ENCODE data around the gene CCDC121. TPM values are rescaled to one million over a fixed set of nuclear protein-coding genes. Genes with fewer than 3 reads are reported as not detected.

The CCDC121 gene
- total and polyA plus RNA-seq, 2 of the 4 experiments (the other 2 are of a cell fraction), result 0.65 to 2.0 TPM

- Histone ChIP-seq H3K27ac (ENCODE audit: insufficient read depth, low read length) (no peak overlapping the region), H3K79me1 (ENCODE audit: low read depth in 1 of 2, low read length in 2 of 2) (peaks cover 3 to 4% of the 10 kb centered on the region in 2 experiments; a peak in 2 of 4 replicates), H2AK9ac (replicated peaks; ENCODE audit: low read depth, low read length, poor library complexity) (no peak overlapping the region), H3K56ac (ENCODE audit: extremely low read depth, insufficient read depth, low read length) (no peak overlapping the region), H2BK120ac (ENCODE audit: low read depth, low read length) (no peak overlapping the region), H3K36me3 (ENCODE audit: control insufficient read depth, insufficient read depth, low read length) (peaks cover 30% of the 10 kb centered on the region), H3K4me3 (ENCODE audit: insufficient read depth, low read depth, low read length) (no peak overlapping the region), H4K91ac (ENCODE audit: insufficient read depth, low read depth, low read length) (no peak overlapping the region), H4K5ac (ENCODE audit: low read depth, low read length) (no peak overlapping the region), H2BK15ac (ENCODE audit: low read depth, low read length) (no peak overlapping the region), H3K9me3 (ENCODE audit: control insufficient read depth, insufficient read depth, low read length) (no peaks in the 10 kb centered on the region), H4K20me1 (ENCODE audit: insufficient read depth, low read length) (peaks cover 2% of the 10 kb centered on the region), H3K23ac (ENCODE audit: low read depth, low read length) (no peak overlapping the region), H2AFZ (replicated peaks; ENCODE audit: low read length, poor library complexity) (no peak overlapping the region), H3K27me3 (ENCODE audit: control insufficient read depth, insufficient read depth, low read length) (no peaks in the 10 kb centered on the region), H3K4me2 (ENCODE audit: low read depth, low read length) (no peak overlapping the region), H3K4ac (ENCODE audit: low read depth, low read length) (no peak overlapping the region), H2AK5ac (ENCODE audit: low read depth, low read length) (no peak overlapping the region), H3K14ac (replicated peaks; ENCODE audit: low read depth, low read length) (no peak overlapping the region), H2BK5ac (ENCODE audit: low read depth, low read length, poor library complexity, severe bottlenecking) (no peak overlapping the region), H4K8ac (ENCODE audit: low read depth in 2 of 2, low read length in 2 of 2) (no peak overlapping the region), H3K9ac (ENCODE audit: low read depth, low read length) (no peak overlapping the region), H3K9me1 (ENCODE audit: insufficient read depth, low read length) (0 out of 2 replicates have a peak, but pooled peaks cover 2% of the 10 kb centered on the region), H2BK20ac (ENCODE audit: low read depth, low read length) (no peak overlapping the region), H3K4me1 (ENCODE audit: control insufficient read depth, insufficient read depth, low read length) (no peaks in the 10 kb centered on the region), H3K18ac (ENCODE audit: low read depth, low read length) (no peak overlapping the region)
- no peak for TF ChIP-seq RCOR1 (IDR thresholded peaks at IDR 0.05; ENCODE audit: insufficient replicate concordance, low read length)
- no peak for TF ChIP-seq FOS (IDR thresholded peaks at IDR 0.05; ENCODE audit: low read depth, low read length)
- no peak for TF ChIP-seq MAZ (IDR thresholded peaks at IDR 0.05; ENCODE audit: borderline replicate concordance, low read depth, low read length)
- no peak for TF ChIP-seq CEBPB (IDR thresholded peaks at IDR 0.05; ENCODE audit: low read depth, low read length)
- no peak for TF ChIP-seq SMC3 (IDR thresholded peaks at IDR 0.05; ENCODE audit: low read depth, low read length)
- no peak for TF ChIP-seq RAD21 (IDR thresholded peaks at IDR 0.05; ENCODE audit: low read length)
- TF ChIP-seq BHLHE40 (IDR thresholded peaks at IDR 0.05; ENCODE audit: low read depth, low read length), result no peak
- no peak for TF ChIP-seq MXI1 (IDR thresholded peaks at IDR 0.05; ENCODE audit: borderline replicate concordance, low read depth, low read length)
- ATAC-seq (ENCODE audit: low read depth) (no peak), DNase-seq (no peak)
- intact Hi-C loops (cut with micrococcal nuclease) (no loop called here), in situ Hi-C loops (cut with MboI; ENCODE audit: low sequenced_read_pairs) (no loop called here), dilution Hi-C loops (cut with HindIII; ENCODE audit: low sequenced_read_pairs, unreplicated experiment) (no loop called here)
- no TSS peak for BruUV-seq (replicated peaks)
- ChIA-PET POLR2A (ENCODE audit: unreplicated experiment) (interaction anchor here (0.6 kb wide), 1 partner anchor 251 kb away, joined by 5 read pairs; no protein-coding TSS in a partner anchor), CTCF (no interaction called here)
Measured at GRCh38 chr2:27645197-27645596, 16.4 kb upstream of the CCDC121 start.
